HepG2 (cell line): ENCODE results near the gene CAMK2G. TPM values are rescaled to one million over a fixed set of nuclear protein-coding genes. Genes with fewer than 3 reads are reported as not detected.
A peak's percentile ranks its signal among the peaks of the same experiment; 100 is the strongest.

Experiments used
- CCAR2 ChIP-seq: fragments of 200-400 bp; formaldehyde crosslinking; optimal IDR thresholded peaks from 2 replicates; pipeline ENCODE3; 2018; ENCODE audit warnings: low read depth, mild to moderate bottlenecking, low read length, moderate library complexity
- GTF2F1 ChIP-seq: fragments of 150-350 bp; IDR thresholded peaks from 2 replicates; pipeline ENCODE4 v1.6.1; 2014; ENCODE audit warnings: low read length
- RARA ChIP-seq: IDR thresholded peaks from 2 replicates; pipeline ENCODE4 v1.6.1; 2016; ENCODE audit warnings: missing genetic modification reagents, missing compliant biosample characterization
- RFX5 ChIP-seq: IDR thresholded peaks from 2 replicates; pipeline ENCODE4 v1.6.1; 2011; ENCODE audit warnings: low read depth, low read length, improper control_type of control experiment
- U2AF2 ChIP-seq: fragments of 200-400 bp; formaldehyde crosslinking; IDR thresholded peaks from 2 replicates; pipeline ENCODE4 v1.6.1; 2017; ENCODE audit warnings: low read depth, mild to moderate bottlenecking, low read length
- ZBTB1 ChIP-seq: sonication (generic); formaldehyde crosslinking; IDR thresholded peaks from 2 replicates; pipeline ENCODE4 v1.4.0; 2020; ENCODE audit warnings: missing genetic modification reagents, borderline replicate concordance
- ZFP36 ChIP-seq: fragments of 150-350 bp; IDR thresholded peaks from 2 replicates; pipeline ENCODE4 v1.6.1; 2018; ENCODE audit warnings: borderline replicate concordance, low read length, low read depth; ENCODE audit not compliant: partially characterized antibody
- ZFP90 ChIP-seq: sonication (generic); formaldehyde crosslinking; IDR thresholded peaks from 2 replicates; pipeline ENCODE4 v1.8.0; 2022; ENCODE audit warnings: missing genetic modification reagents, mild to moderate bottlenecking, inconsistent platforms, borderline replicate concordance
- ZNF747 ChIP-seq: sonication (generic); formaldehyde crosslinking; IDR thresholded peaks from 2 replicates; pipeline ENCODE4 v1.8.1; 2023; ENCODE audit warnings: missing genetic modification reagents, mild to moderate bottlenecking, borderline replicate concordance
- ZSCAN31 ChIP-seq: sonication (generic); formaldehyde crosslinking; IDR thresholded peaks from 2 replicates; pipeline ENCODE4 v1.5.0; 2020; ENCODE audit warnings: low read depth, mild to moderate bottlenecking, missing genetic modification reagents
- ZZZ3 ChIP-seq: sonication (generic); formaldehyde crosslinking; IDR thresholded peaks from 2 replicates; pipeline ENCODE4 v1.4.0; 2020; ENCODE audit warnings: missing genetic modification reagents, mild to moderate bottlenecking, borderline replicate concordance
- polyA plus RNA-seq, 8 experiments: library from polyadenylated mRNA; depleted of rRNA in 3 of 8; stranded (reverse) in 7 of 8; unstranded in 1 of 8; fragments of >200 nt; fragmentation: Illumina TruSeq in 4 of 8; extraction: Trizol in 4 of 8; gene quantifications; 2 replicates each; pipeline versions ENCODE4 v1.2.1 to v1.2.3, GENCODE V29; 2011 to 2016; ENCODE audit warnings: low read depth in 4 of 8, missing spikeins in 1 of 8, mixed read lengths in 1 of 8; ENCODE audit not compliant: insufficient read depth in 1 of 8
- total RNA-seq, 5 experiments: library from RNA; depleted of rRNA; stranded (reverse); fragments of >200 nt; fragmentation: Illumina TruSeq; extraction: Trizol; gene quantifications; 2 replicates each; pipeline ENCODE4 v1.2.3, GENCODE V29; 2016; ENCODE audit warnings: low read depth in 1 of 5
- TF ChIP-seq, protein P1 (sequence below): sonication (generic); formaldehyde crosslinking; IDR thresholded peaks from 2 replicates; pipeline ENCODE4 v1.8.0; 2022; ENCODE audit warnings: missing genetic modification reagents, mild to moderate bottlenecking, moderate library complexity, borderline replicate concordance
- TF ChIP-seq, protein P2 (sequence below): sonication (generic); formaldehyde crosslinking; IDR thresholded peaks from 2 replicates; pipeline ENCODE4 v1.5.0; 2020; ENCODE audit warnings: mild to moderate bottlenecking, missing genetic modification reagents, borderline replicate concordance
- TF ChIP-seq, protein P3 (sequence below): sonication (generic); formaldehyde crosslinking; conservative IDR thresholded peaks from 2 replicates; pipeline ENCODE4 v1.4.0; 2020; ENCODE audit warnings: missing genetic modification reagents

The CAMK2G gene
- total and polyA plus RNA-seq, 2 of the 13 experiments (the other 11 are each of a cell fraction or from before 2014, with no cell fraction given) = 15.9 to 18.8 TPM

DNA sequence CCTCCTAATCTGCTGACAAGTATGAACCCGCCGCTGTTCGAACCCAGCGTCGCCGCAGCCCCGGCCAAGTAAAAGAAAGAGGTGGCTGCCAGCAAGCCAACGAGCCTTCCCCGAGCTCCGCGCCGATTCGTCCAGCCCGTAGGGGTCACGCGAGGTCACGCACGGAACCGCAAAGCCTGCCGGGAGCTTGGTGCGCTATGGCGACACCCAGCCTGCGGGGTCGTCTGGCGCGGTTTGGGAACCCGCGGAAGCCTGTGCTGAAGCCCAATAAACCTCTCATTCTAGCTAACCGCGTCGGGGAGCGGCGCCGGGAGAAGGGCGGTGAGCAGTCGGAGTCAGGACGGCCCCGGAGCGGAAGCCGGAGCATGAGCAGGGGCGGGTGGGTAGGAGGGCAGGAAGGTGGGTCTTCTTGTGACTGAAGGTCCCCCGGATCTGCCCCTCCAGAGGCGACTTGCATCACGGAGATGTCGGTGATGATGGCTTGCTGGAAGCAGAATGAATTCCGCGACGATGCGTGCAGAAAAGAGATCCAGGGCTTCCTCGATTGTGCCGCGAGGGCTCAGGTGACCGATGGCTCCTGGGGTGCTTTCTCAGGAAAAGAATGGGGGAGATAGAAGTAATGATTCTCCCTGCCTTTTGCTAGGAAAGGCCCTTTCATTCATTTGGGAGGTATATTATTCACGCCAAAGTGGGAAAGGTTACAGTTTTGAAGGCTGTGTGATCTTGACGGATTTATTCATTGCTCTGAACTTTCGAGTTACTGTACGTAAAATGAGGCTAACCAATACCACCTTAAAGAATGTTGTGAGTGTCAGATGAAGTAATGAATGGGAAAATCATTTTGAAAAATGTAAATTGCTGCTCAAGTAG is 92.2 kb downstream of the CAMK2G start, which contains the start of gene CHCHD1 (continued):
- TF ChIP-seq ZFP36 (no peak), ZFP90 (CRISPR knock-in tag) (no peak), ZNF747 (CRISPR knock-in tag) (peak; percentile 59; the same call in 1 of the 2 replicates), CCAR2 (no peak), ZSCAN31 (CRISPR knock-in tag) (no peak), ZBTB1 (CRISPR knock-in tag) (no peak), GTF2F1 (no peak), ZZZ3 (CRISPR knock-in tag) (0 out of 2 replicates have a peak, but pooled peaks have one; percentile 41), RARA (peak; percentile 68), RFX5 (no peak), U2AF2 (no peak)
- TF ChIP-seq, protein P1, sequence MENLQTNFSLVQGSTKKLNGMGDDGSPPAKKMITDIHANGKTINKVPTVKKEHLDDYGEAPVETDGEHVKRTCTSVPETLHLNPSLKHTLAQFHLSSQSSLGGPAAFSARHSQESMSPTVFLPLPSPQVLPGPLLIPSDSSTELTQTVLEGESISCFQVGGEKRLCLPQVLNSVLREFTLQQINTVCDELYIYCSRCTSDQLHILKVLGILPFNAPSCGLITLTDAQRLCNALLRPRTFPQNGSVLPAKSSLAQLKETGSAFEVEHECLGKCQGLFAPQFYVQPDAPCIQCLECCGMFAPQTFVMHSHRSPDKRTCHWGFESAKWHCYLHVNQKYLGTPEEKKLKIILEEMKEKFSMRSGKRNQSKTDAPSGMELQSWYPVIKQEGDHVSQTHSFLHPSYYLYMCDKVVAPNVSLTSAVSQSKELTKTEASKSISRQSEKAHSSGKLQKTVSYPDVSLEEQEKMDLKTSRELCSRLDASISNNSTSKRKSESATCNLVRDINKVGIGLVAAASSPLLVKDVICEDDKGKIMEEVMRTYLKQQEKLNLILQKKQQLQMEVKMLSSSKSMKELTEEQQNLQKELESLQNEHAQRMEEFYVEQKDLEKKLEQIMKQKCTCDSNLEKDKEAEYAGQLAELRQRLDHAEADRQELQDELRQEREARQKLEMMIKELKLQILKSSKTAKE (CRISPR knock-in tag) = no peak
- TF ChIP-seq, protein P2, sequence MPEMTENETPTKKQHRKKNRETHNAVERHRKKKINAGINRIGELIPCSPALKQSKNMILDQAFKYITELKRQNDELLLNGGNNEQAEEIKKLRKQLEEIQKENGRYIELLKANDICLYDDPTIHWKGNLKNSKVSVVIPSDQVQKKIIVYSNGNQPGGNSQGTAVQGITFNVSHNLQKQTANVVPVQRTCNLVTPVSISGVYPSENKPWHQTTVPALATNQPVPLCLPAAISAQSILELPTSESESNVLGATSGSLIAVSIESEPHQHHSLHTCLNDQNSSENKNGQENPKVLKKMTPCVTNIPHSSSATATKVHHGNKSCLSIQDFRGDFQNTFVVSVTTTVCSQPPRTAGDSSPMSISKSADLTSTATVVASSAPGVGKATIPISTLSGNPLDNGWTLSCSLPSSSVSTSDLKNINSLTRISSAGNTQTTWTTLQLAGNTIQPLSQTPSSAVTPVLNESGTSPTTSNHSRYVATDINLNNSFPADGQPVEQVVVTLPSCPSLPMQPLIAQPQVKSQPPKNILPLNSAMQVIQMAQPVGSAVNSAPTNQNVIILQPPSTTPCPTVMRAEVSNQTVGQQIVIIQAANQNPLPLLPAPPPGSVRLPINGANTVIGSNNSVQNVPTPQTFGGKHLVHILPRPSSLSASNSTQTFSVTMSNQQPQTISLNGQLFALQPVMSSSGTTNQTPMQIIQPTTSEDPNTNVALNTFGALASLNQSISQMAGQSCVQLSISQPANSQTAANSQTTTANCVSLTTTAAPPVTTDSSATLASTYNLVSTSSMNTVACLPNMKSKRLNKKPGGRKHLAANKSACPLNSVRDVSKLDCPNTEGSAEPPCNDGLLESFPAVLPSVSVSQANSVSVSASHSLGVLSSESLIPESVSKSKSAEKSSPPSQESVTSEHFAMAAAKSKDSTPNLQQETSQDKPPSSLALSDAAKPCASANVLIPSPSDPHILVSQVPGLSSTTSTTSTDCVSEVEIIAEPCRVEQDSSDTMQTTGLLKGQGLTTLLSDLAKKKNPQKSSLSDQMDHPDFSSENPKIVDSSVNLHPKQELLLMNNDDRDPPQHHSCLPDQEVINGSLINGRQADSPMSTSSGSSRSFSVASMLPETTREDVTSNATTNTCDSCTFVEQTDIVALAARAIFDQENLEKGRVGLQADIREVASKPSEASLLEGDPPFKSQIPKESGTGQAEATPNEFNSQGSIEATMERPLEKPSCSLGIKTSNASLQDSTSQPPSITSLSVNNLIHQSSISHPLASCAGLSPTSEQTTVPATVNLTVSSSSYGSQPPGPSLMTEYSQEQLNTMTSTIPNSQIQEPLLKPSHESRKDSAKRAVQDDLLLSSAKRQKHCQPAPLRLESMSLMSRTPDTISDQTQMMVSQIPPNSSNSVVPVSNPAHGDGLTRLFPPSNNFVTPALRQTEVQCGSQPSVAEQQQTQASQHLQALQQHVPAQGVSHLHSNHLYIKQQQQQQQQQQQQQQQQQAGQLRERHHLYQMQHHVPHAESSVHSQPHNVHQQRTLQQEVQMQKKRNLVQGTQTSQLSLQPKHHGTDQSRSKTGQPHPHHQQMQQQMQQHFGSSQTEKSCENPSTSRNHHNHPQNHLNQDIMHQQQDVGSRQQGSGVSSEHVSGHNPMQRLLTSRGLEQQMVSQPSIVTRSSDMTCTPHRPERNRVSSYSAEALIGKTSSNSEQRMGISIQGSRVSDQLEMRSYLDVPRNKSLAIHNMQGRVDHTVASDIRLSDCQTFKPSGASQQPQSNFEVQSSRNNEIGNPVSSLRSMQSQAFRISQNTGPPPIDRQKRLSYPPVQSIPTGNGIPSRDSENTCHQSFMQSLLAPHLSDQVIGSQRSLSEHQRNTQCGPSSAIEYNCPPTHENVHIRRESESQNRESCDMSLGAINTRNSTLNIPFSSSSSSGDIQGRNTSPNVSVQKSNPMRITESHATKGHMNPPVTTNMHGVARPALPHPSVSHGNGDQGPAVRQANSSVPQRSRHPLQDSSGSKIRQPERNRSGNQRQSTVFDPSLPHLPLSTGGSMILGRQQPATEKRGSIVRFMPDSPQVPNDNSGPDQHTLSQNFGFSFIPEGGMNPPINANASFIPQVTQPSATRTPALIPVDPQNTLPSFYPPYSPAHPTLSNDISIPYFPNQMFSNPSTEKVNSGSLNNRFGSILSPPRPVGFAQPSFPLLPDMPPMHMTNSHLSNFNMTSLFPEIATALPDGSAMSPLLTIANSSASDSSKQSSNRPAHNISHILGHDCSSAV (CRISPR knock-in tag) = no peak
- TF ChIP-seq, protein P3, sequence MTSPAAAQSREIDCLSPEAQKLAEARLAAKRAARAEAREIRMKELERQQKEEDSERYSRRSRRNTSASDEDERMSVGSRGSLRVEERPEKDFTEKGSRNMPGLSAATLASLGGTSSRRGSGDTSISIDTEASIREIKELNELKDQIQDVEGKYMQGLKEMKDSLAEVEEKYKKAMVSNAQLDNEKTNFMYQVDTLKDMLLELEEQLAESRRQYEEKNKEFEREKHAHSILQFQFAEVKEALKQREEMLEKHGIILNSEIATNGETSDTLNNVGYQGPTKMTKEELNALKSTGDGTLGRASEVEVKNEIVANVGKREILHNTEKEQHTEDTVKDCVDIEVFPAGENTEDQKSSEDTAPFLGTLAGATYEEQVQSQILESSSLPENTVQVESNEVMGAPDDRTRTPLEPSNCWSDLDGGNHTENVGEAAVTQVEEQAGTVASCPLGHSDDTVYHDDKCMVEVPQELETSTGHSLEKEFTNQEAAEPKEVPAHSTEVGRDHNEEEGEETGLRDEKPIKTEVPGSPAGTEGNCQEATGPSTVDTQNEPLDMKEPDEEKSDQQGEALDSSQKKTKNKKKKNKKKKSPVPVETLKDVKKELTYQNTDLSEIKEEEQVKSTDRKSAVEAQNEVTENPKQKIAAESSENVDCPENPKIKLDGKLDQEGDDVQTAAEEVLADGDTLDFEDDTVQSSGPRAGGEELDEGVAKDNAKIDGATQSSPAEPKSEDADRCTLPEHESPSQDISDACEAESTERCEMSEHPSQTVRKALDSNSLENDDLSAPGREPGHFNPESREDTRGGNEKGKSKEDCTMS = no peak
